ENCODE data around the gene LTB4R2. TPM values are rescaled to one million over a fixed set of nuclear protein-coding genes. Genes with fewer than 3 reads are reported as not detected.

Gene LTB4R2
- total RNA-seq: 1.0 and 3.0 TPM in 2 replicates

GRCh38 chr14:24309538-24310264 lies at the start of gene LTB4R2:
LTB4R2 (plus strand) TSS chr14:24310140; CDS start chr14:24310665, 525 bp downstream.

DNA sequence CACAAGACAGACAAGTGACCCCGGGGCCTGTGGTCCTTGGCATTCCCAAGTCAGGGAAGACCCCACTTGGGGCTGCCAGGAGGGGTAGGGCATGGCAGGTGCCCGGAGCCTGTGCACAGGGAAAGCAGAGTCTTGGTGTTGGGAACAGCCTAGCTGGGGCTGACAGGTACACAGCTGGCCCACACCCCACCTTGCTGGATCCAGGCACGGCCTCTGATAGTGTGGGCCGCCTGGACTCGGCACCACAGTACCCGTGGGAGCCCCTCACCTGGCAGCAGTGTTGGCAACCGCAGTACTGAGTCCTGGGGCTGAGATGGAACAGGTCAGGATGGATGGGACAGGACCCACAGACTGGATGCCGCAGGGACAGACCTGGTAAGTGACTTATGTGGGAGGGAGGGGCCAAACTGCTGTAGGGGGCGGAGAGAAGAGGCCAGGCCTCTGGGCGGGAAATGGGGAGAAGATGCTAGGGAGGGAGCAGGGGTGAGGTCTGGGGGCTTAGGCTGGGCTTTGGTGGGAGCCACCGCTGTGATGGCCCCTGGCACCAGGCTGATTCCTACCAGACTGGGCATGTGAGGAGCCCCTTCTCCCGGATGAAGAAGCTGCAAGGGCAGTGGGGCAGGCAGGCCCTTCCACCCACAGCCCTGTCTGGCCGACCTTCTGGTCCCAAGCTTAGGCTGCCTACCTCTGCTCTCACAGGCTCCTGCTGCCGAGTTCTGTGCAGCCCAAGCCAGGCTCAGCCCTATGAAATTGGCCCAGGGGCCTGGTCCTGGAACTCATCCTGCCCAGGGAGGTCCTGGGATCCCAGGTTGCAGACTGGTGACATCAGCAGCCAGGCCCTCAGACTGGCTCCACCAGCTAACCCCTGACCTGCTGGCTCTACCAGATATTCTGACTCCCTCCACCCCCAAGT lies 46.9 kb upstream of the LTB4R2 start, which contains the start of gene TGM1:
Gene TGM1 (minus strand): TSS at position 357 of the 913 bp plus-strand sequence. CDS start 825 bp downstream, outside the sequence.

GRCh38 chr14:24271134-24271833 lies 38.7 kb upstream of the LTB4R2 start, which contains the start of gene RABGGTA:
RABGGTA (minus strand) TSS chr14:24271597; CDS start chr14:24271115, 482 bp downstream.

DNA sequence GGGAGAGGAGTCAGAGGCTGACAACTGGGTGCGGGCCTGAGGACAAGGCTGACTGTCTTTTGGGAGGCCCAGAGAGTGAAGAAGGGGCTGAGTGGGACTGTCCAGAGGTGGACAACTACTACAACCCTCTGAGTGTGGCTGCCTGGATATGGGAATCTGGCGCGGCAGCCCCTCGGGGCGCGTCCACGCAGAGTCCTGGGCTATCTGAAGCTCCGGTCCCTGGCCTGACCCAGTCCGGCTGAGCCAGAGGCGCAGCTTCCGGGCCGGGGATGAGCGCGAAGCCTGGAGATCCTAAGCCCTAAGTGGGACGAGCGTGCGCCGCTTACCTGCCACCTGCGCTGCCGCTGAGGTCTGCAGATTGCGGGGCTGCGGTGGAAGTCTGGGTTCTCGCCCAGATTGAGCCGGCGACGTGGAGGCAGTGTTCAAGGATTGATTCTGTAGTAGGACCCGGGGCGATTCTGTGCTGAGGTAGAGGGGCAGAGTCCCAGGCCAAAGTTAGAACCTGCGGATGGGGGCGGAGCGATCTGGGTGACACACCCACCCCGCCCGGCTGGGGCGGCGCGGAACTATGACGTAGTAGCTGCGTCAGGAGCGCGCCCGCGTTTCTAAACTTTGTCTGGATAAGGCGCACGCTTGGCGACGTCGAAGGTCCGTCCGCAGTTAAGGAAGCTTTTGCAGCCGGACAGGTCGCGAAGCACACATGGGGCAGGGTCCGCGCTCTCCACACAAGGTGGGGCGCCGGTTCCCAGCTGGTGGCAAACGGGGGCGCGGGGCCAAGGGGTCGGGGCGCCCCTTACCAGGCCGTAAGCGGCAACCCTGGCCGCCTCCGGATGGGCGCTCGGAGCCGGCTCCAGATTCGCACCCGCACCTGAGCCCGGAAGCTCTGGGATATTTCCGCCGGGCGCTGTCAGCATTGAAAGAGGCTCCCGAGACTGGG lies 10.4 kb upstream of the LTB4R2 start, which contains the start of the genes DHRS1 and NOP9:
Gene DHRS1 (minus strand): TSS at position 526 of the 937 bp plus-strand sequence. CDS start 674 bp downstream, outside the sequence.
Gene NOP9 (plus strand): TSS at position 596 of the 937 bp plus-strand sequence. CDS start 105 bp downstream, at position 701.

DNA sequence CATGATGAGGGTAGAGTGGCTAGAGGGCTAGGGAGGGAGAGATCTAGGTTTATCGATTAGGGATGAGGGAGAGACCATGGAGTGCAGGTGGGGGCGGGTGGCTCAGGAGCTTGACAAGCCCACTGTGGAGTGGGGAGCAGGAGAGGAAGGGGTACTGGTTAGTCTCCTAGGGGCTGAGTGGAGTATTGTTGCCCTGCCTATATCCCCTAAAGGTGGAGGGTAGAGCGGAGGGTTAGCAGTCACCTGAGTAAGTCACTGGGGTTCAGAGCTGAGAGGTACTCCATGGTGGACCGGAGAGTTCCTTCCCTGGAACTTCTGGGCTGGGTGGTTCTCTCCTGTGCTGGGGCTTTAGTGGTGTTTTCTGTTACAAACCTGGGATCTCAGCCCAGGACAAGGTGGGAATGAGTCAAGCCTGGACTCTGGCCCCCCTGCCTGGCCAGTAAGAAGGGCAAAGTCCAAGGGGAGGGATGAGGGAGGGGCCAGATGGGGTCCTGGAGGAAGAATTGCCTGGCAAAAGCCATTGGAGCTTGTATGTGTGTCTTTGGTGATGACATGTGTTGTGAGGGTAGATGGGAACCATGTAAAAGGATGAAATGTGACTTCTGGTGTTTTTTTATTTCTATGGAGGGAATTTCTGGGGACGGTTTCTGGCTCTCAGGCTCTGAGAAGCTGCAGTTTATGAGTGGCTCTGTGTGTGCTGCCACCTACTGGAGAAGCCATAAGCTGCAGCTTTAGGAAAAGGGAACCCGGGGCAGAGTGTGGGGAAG lies 2.2 kb upstream of the LTB4R2 start, which contains the start of gene CIDEB:
Gene CIDEB (minus strand): TSS at position 403 of the 767 bp plus-strand sequence. CDS start 119 bp downstream, at position 284.

GRCh38 chr14:24310646-24311604 lies 985 bp downstream of the LTB4R2 start, which contains the start of gene LTB4R:
LTB4R (plus strand) TSS chr14:24311502; CDS start chr14:24315652, 4,150 bp downstream.

DNA sequence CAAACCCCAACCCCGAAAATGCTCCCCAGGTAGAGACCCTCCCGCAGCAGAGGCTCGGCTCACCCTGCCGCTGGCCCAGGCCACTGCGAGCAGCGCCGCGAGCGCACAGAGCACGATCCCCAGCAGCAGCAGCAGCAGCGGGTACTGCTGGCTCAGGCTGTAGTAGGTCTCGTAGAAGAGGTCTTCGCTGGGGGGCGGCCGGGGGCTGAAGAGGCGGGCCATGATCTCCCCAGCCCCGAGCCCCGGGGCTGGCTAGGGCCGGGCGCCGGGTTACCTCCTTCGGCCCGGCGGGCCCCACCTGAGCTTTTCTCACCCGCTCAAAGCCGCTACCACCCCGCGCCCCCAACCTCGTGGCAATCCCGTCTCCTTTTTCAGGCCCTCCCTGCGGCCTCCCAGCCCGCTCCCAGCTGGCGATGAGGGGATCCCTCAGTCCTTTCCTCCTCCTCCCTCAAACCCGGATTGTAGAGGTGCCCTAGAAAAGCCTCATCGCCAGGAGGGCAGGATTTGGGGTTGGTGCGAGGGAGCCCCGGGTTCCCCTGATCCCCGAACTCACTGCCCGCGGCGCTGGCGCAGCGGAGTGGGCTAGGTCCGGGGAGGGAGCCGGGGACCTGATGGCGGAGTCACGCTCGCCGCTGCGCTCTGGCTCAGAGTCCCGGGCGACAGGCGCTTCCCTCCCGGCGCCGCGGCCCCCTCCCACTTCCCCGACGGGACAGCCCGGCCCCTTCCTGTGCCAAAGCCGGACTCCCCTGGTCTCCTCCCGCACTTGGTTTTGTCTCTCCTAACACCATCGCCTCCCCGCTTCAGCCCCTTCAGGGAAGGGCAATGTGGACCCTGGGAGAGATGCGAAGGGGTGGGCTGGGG lies 24.7 kb downstream of the LTB4R2 start, which contains the start of gene ADCY4:
Gene ADCY4 (minus strand): TSS at position 641 of the 861 bp plus-strand sequence. CDS start 419 bp downstream, at position 222.

GRCh38 chr14:24339284-24340151 lies 29.6 kb downstream of the LTB4R2 start, which contains the start of gene RIPK3:
RIPK3 (minus strand) TSS chr14:24339991; CDS start chr14:24339826, 165 bp downstream.

Other genes with a start within 250 kb of the LTB4R2 start
- not detected in 2 replicates for gene CPNE6, start 238.6 kb upstream of the LTB4R2 start, total RNA-seq
- 63.3 and 65.6 TPM in 2 replicates for gene PCK2, start 215.8 kb upstream of the LTB4R2 start, total RNA-seq
- gene DCAF11, start 195.4 kb upstream of the LTB4R2 start, total RNA-seq: 42.2 and 43.7 TPM in 2 replicates
- 0.59 and 2.9 TPM in 2 replicates for gene NRL, start 195.2 kb upstream of the LTB4R2 start, total RNA-seq
- gene FITM1, start 179.5 kb upstream of the LTB4R2 start, total RNA-seq: not detected in 2 replicates
- 128 and 137 TPM in 2 replicates for gene PSME1, start 173.9 kb upstream of the LTB4R2 start, total RNA-seq
- gene EMC9, start 168.5 kb upstream of the LTB4R2 start, total RNA-seq: 31.4 and 38.4 TPM in 2 replicates
- 70.1 and 79.7 TPM in 2 replicates for gene PSME2, start 163.5 kb upstream of the LTB4R2 start, total RNA-seq
- 49.9 and 53.7 TPM in 2 replicates for gene RNF31, start 162.6 kb upstream of the LTB4R2 start, total RNA-seq
- gene IRF9, start 148.9 kb upstream of the LTB4R2 start, total RNA-seq: 36.3 and 39.8 TPM in 2 replicates
- 54.3 and 64.6 TPM in 2 replicates for gene REC8, start 138.1 kb upstream of the LTB4R2 start, total RNA-seq
- gene IPO4, start 121.3 kb upstream of the LTB4R2 start, total RNA-seq: 56.5 and 58.6 TPM in 2 replicates
- gene TM9SF1, start 114.7 kb upstream of the LTB4R2 start, total RNA-seq: 58.4 and 59.5 TPM in 2 replicates
- 0.17 TPM in 1 of 2 replicates, not detected in the other for gene TSSK4, start 104.4 kb upstream of the LTB4R2 start, total RNA-seq
- gene CHMP4A, start 96.7 kb upstream of the LTB4R2 start, total RNA-seq: 32.4 and 48.6 TPM in 2 replicates
- 18.2 and 19.6 TPM in 2 replicates for gene MDP1, start 94.1 kb upstream of the LTB4R2 start, total RNA-seq
- 234 and 246 TPM in 2 replicates for gene NEDD8, start 77.8 kb upstream of the LTB4R2 start, total RNA-seq
- gene GMPR2, start 77.2 kb upstream of the LTB4R2 start, total RNA-seq: 53.1 and 54.3 TPM in 2 replicates
- gene TINF2, start 67.5 kb upstream of the LTB4R2 start, total RNA-seq: 52.6 and 56.7 TPM in 2 replicates
- 0.45 and 1.2 TPM in 2 replicates for gene TGM1, start 47.0 kb upstream of the LTB4R2 start, total RNA-seq
- gene RABGGTA, start 38.5 kb upstream of the LTB4R2 start, total RNA-seq: 32.1 and 33.9 TPM in 2 replicates
- 27.4 and 28.2 TPM in 2 replicates for gene DHRS1, start 10.4 kb upstream of the LTB4R2 start, total RNA-seq
- gene NOP9, start 10.3 kb upstream of the LTB4R2 start, total RNA-seq: 17.2 and 18.5 TPM in 2 replicates
- 1.3 and 1.8 TPM in 2 replicates for gene CIDEB, start 2.2 kb upstream of the LTB4R2 start, total RNA-seq
- 0.84 and 1.0 TPM in 2 replicates for gene LTB4R, start 1.4 kb downstream of the LTB4R2 start, total RNA-seq
- 0.15 and 0.17 TPM in 2 replicates for gene ADCY4, start 24.9 kb downstream of the LTB4R2 start, total RNA-seq
- gene RIPK3, start 29.9 kb downstream of the LTB4R2 start, total RNA-seq: 0.45 and 0.84 TPM in 2 replicates
- gene NFATC4, start 58.0 kb downstream of the LTB4R2 start, total RNA-seq: 25.4 and 28.4 TPM in 2 replicates
- gene NYNRIN, start 88.9 kb downstream of the LTB4R2 start, total RNA-seq: 7.9 and 9.6 TPM in 2 replicates
- gene CBLN3, start 119.5 kb downstream of the LTB4R2 start, total RNA-seq: 0.34 and 0.74 TPM in 2 replicates
- 23.9 and 27.1 TPM in 2 replicates for gene KHNYN, start 119.8 kb downstream of the LTB4R2 start, total RNA-seq
- gene SDR39U1, start 132.6 kb downstream of the LTB4R2 start, total RNA-seq: 18.8 and 24.2 TPM in 2 replicates
- gene CMA1, start 198.1 kb downstream of the LTB4R2 start, total RNA-seq: not detected in 2 replicates